HS-5 (cell line): ENCODE results near the gene ADAMTS20.

Experiments used
- DNase-seq: peaks from one replicate; pipeline ENCODE4 v3.0.0-alpha.2; 2012; ENCODE audit warnings: low read depth

The ADAMTS20 gene

GRCh38 chr12:43482311-43483085 is 69.5 kb downstream of the ADAMTS20 start:
- DNase-seq: no peak

GRCh38 chr12:43480591-43480990 is 71.4 kb downstream of the ADAMTS20 start:
- DNase-seq: no peak

- DNase-seq: no peak
Observed at GRCh38 chr12:43462741-43463140, 89.3 kb downstream of the ADAMTS20 start.

- no peak for DNase-seq
Observed at GRCh38 chr12:43462080-43462479, 89.9 kb downstream of the ADAMTS20 start.

GRCh38 chr12:43459285-43459684 is 92.7 kb downstream of the ADAMTS20 start:
- no peak for DNase-seq

- DNase-seq: no peak
Observed at GRCh38 chr12:43453761-43454160, 98.2 kb downstream of the ADAMTS20 start.

GRCh38 chr12:43444940-43445564 is 107.0 kb downstream of the ADAMTS20 start:
- peak; percentile 38 for DNase-seq

GRCh38 chr12:43436597-43436996 is 115.4 kb downstream of the ADAMTS20 start:
- DNase-seq: no peak

- no peak for DNase-seq
Observed at GRCh38 chr12:43434614-43435013, 117.4 kb downstream of the ADAMTS20 start.

- no peak for DNase-seq
Observed at GRCh38 chr12:43428088-43428600, 123.9 kb downstream of the ADAMTS20 start.

GRCh38 chr12:43425361-43425760 is 126.6 kb downstream of the ADAMTS20 start:
- DNase-seq: no peak

- DNase-seq: no peak
Observed at GRCh38 chr12:43416981-43417380, 135.0 kb downstream of the ADAMTS20 start.

GRCh38 chr12:43407816-43408645 is 144.0 kb downstream of the ADAMTS20 start:
- peak; percentile 44 for DNase-seq

GRCh38 chr12:43406801-43407200 is 145.2 kb downstream of the ADAMTS20 start:
- DNase-seq: no peak

GRCh38 chr12:43402436-43402835 is 149.6 kb downstream of the ADAMTS20 start:
- DNase-seq: no peak

GRCh38 chr12:43401096-43401495 is 150.9 kb downstream of the ADAMTS20 start:
- DNase-seq: no peak

GRCh38 chr12:43396671-43397070 is 155.3 kb downstream of the ADAMTS20 start:
- no peak for DNase-seq

GRCh38 chr12:43392116-43392515 is 159.9 kb downstream of the ADAMTS20 start:
- no peak for DNase-seq

GRCh38 chr12:43381879-43382278 is 170.1 kb downstream of the ADAMTS20 start:
- no peak for DNase-seq

GRCh38 chr12:43378448-43378847 is 173.6 kb downstream of the ADAMTS20 start:
- DNase-seq: no peak

- peak; percentile 87 for DNase-seq
Observed at GRCh38 chr12:43370263-43370662, 181.7 kb downstream of the ADAMTS20 start.

GRCh38 chr12:43362910-43363694 is 188.9 kb downstream of the ADAMTS20 start:
- DNase-seq: no peak
